GM12872 (cell line): ENCODE measurements around the gene PTPRH.

Source experiments
- CTCF ChIP-seq: IDR thresholded peaks from 3 replicates; pipeline ENCODE4 v1.5.1; 2011; ENCODE audit warnings: low read depth, mild to moderate bottlenecking, low read length, moderate library complexity; ENCODE audit not compliant: insufficient read depth

Gene PTPRH

GRCh38 chr19:55174425-55175116, 34.7 kb downstream of the PTPRH start:
- TF ChIP-seq CTCF: no peak

- no peak for TF ChIP-seq CTCF
These were observed 35.4 kb downstream of the PTPRH start for GRCh38 chr19:55173714-55174409.

GRCh38 chr19:55173186-55173713, 36.1 kb downstream of the PTPRH start:
- no peak for TF ChIP-seq CTCF

GRCh38 chr19:55172741-55173140, 36.6 kb downstream of the PTPRH start:
- TF ChIP-seq CTCF: no peak

- TF ChIP-seq CTCF: no peak
These were observed 37.9 kb downstream of the PTPRH start for GRCh38 chr19:55171440-55171839.

GRCh38 chr19:55169136-55169535, 40.2 kb downstream of the PTPRH start:
- TF ChIP-seq CTCF: no peak

- no peak for TF ChIP-seq CTCF
These were observed 42.6 kb downstream of the PTPRH start, which contains the start of gene DNAAF3 for GRCh38 chr19:55166530-55167268. Gene DNAAF3 (minus strand): TSS chr19:55166613. CDS start chr19:55166413, 200 bp downstream.
